ENCODE measurements around the gene MCFD2. TPM values are rescaled to one million over a fixed set of nuclear protein-coding genes. Genes with fewer than 3 reads are reported as not detected.

The MCFD2 gene
- total RNA-seq, 2 experiments from 2014 or later, result 55.7 to 75.2 TPM

DNA sequence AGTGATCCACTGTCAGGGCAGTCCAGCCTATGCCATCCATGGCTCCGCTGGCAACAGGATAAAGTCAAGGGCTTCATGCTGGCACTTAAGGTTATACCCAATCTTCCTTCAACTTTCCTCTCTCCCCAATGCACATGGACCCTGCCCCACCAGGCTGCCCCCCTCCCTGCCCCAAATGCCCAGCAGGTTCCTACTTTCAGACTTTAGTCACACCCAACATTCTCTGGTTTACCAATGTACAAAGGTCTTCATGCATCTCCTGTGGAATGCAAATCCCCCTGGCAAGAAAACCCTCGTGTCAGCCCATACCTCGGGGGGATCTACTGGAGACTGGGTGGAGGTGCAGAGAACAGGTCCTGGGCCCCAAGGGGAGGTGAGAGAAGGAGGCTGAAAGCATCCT lies 59.3 kb downstream of the MCFD2 start:
- POLR2A ChIA-PET, result no interaction called here
- intact Hi-C loops (cut with micrococcal nuclease; ENCODE audit: unreplicated experiment), result no loop called here
- Histone ChIP-seq H3K27ac (ENCODE audit: low read depth, low read length, poor library complexity, severe bottlenecking) (no peak overlapping the region), H3K9me2 (ENCODE audit: insufficient read depth, low read length) (no peaks in the 10 kb centered on the region), H2AFZ (ENCODE audit: low read length) (no peak overlapping the region), H3K4me3 (ENCODE audit: low read depth, low read length, poor library complexity, severe bottlenecking) (no peak overlapping the region), H4K20me1 (ENCODE audit: insufficient read depth, low read length) (no peaks in the 10 kb centered on the region), H3K4me2 (ENCODE audit: low read length) (no peak overlapping the region), H3K4me1 (ENCODE audit: insufficient read depth, low read length, poor library complexity, severe bottlenecking) (no peaks in the 10 kb centered on the region), H3K36me3 (ENCODE audit: insufficient read depth, low read length) (no peaks in the 10 kb centered on the region), H3K79me2 (ENCODE audit: insufficient read depth, low read depth, low read length) (no peaks in the 10 kb centered on the region), H3K9me3 (ENCODE audit: low read length) (no peaks in the 10 kb centered on the region)
- no peak for DNase-seq (ENCODE audit: low spot score)
- CTCF ChIA-PET (ENCODE audit: unreplicated experiment), result no interaction called here
- TF ChIP-seq, protein P1, sequence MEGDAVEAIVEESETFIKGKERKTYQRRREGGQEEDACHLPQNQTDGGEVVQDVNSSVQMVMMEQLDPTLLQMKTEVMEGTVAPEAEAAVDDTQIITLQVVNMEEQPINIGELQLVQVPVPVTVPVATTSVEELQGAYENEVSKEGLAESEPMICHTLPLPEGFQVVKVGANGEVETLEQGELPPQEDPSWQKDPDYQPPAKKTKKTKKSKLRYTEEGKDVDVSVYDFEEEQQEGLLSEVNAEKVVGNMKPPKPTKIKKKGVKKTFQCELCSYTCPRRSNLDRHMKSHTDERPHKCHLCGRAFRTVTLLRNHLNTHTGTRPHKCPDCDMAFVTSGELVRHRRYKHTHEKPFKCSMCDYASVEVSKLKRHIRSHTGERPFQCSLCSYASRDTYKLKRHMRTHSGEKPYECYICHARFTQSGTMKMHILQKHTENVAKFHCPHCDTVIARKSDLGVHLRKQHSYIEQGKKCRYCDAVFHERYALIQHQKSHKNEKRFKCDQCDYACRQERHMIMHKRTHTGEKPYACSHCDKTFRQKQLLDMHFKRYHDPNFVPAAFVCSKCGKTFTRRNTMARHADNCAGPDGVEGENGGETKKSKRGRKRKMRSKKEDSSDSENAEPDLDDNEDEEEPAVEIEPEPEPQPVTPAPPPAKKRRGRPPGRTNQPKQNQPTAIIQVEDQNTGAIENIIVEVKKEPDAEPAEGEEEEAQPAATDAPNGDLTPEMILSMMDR (conservative IDR thresholded peaks at IDR 0.05; ENCODE audit: low read length), result no peak
- no peak for TF ChIP-seq EZH2phosphoT487 (IDR thresholded peaks at IDR 0.05; ENCODE audit: borderline replicate concordance, low read depth, low read length)
- BruUV-seq (replicated peaks), result no TSS peak

GRCh38 chr2:46855805-46856204 lies 59.8 kb downstream of the MCFD2 start:
- no peak for DNase-seq (ENCODE audit: low spot score)
- no peak overlapping the region for H2AFZ ChIP-seq (ENCODE audit: low read length)

DNA sequence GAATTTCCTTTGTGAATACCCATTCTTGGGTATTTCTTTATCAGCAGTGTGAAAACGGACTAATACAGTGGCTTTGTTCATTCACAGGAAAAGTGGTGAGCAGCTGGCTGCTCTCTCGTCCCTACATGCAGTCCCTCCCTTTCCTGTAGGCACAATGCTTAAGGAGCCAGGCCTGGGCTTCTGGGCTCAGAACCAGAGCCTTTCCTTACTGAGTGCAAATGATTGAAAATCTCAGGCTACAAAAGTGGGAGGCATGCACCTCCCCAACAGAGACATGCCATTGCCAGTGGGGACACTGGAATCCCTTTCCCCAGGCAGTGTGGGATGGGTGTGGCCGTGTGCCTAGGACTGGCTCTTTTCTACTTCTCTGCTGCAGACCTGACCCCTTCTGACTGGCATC lies 61.3 kb downstream of the MCFD2 start:
- Histone ChIP-seq H3K4me1 (ENCODE audit: insufficient read depth, low read length, poor library complexity, severe bottlenecking) (no peaks in the 10 kb centered on the region), H3K4me2 (ENCODE audit: low read length) (no peak overlapping the region), H3K9me3 (ENCODE audit: low read length) (no peaks in the 10 kb centered on the region), H3K79me2 (ENCODE audit: insufficient read depth, low read depth, low read length) (no peaks in the 10 kb centered on the region), H3K4me3 (ENCODE audit: low read depth, low read length, poor library complexity, severe bottlenecking) (no peak overlapping the region), H3K27ac (ENCODE audit: low read depth, low read length, poor library complexity, severe bottlenecking) (no peak overlapping the region), H3K9me2 (ENCODE audit: insufficient read depth, low read length) (no peaks in the 10 kb centered on the region), H3K36me3 (ENCODE audit: insufficient read depth, low read length) (no peaks in the 10 kb centered on the region), H2AFZ (ENCODE audit: low read length) (no peak overlapping the region), H4K20me1 (ENCODE audit: insufficient read depth, low read length) (no peaks in the 10 kb centered on the region)
- intact Hi-C loops (cut with micrococcal nuclease; ENCODE audit: unreplicated experiment), result no loop called here
- POLR2A ChIA-PET, result no interaction called here
- TF ChIP-seq EZH2phosphoT487 (IDR thresholded peaks at IDR 0.05; ENCODE audit: borderline replicate concordance, low read depth, low read length), result no peak
- TF ChIP-seq, protein P1 (conservative IDR thresholded peaks at IDR 0.05; ENCODE audit: low read length), result no peak
- CTCF ChIA-PET (ENCODE audit: unreplicated experiment), result interaction anchor here (0.6 kb wide), 1 partner anchor 1728 kb away, joined by 6 read pairs; no protein-coding TSS in a partner anchor
- no TSS peak for BruUV-seq (replicated peaks)
- no peak for DNase-seq (ENCODE audit: low spot score)

More at GRCh38 chr2:46855805-46856204, 59.8 kb downstream of the MCFD2 start:
- CTCF ChIA-PET (ENCODE audit: unreplicated experiment), result no interaction called here
- no peaks in the 10 kb centered on the region for H3K79me2 ChIP-seq (ENCODE audit: insufficient read depth, low read depth, low read length)
- POLR2A ChIA-PET, result interaction anchor here (0.5 kb wide), 1 partner anchor 15 kb away, joined by 3 read pairs; no protein-coding TSS in a partner anchor
- BruUV-seq (replicated peaks), result no TSS peak
- H4K20me1 ChIP-seq (ENCODE audit: insufficient read depth, low read length), result no peaks in the 10 kb centered on the region
- H3K9me3 ChIP-seq (ENCODE audit: low read length), result no peaks in the 10 kb centered on the region
- no peaks in the 10 kb centered on the region for H3K36me3 ChIP-seq (ENCODE audit: insufficient read depth, low read length)
- no peaks in the 10 kb centered on the region for H3K9me2 ChIP-seq (ENCODE audit: insufficient read depth, low read length)
- no peaks in the 10 kb centered on the region for H3K4me1 ChIP-seq (ENCODE audit: insufficient read depth, low read length, poor library complexity, severe bottlenecking)
- intact Hi-C loops (cut with micrococcal nuclease; ENCODE audit: unreplicated experiment), result no loop called here
- TF ChIP-seq, protein P1 (conservative IDR thresholded peaks at IDR 0.05; ENCODE audit: low read length), result no peak
- no peak for TF ChIP-seq EZH2phosphoT487 (IDR thresholded peaks at IDR 0.05; ENCODE audit: borderline replicate concordance, low read depth, low read length)
- H3K27ac ChIP-seq (ENCODE audit: low read depth, low read length, poor library complexity, severe bottlenecking), result no peak overlapping the region
- H3K4me3 ChIP-seq (ENCODE audit: low read depth, low read length, poor library complexity, severe bottlenecking), result no peak overlapping the region
- no peak overlapping the region for H3K4me2 ChIP-seq (ENCODE audit: low read length)
